Measurements from ENCODE around the gene UTY. TPM values are rescaled to one million over a fixed set of nuclear protein-coding genes. Genes with fewer than 3 reads are reported as not detected.
"Not testable (repeated sequence)": the region's sequence is repeated elsewhere in the genome, so short reads cannot be mapped to it uniquely, and the experiment has no call there.

The UTY gene
- total and polyA plus RNA-seq, 3 donors from 2014 or later: 6.7 to 58.5 (median 55.8) TPM

DNA sequence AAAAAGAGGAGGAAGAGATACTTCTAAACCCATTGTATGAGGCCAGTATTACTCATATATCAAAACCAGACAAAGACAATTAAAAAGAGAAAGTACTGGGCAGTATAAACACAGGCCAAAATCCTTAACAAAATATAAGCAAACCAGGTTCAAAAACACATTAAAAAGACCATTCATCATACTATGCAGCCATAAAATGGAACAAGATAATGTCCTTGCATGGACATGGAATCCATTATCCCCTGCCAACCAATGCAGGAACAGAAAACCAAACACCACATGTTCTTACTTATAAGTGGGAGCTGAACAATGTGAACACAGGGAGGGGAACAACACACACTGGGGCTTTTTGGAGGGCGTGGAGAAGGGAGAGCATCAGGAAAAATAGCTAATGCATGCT, 188.6 kb downstream of the UTY start:
- Histone ChIP-seq H3K9me3 (no peaks in the 10 kb centered on the region), H3K27ac (no peak overlapping the region), H3K27me3 (no peaks in the 10 kb centered on the region), H3K4me1 (no peaks in the 10 kb centered on the region), H3K36me3 (ENCODE audit: low read depth, missing control alignments) (no peaks in the 10 kb centered on the region), H3K4me3 (no peak overlapping the region)
- 91 to 100% methylated on average over 1 of the region's 1 CpG for WGBS, 2 donors
- intact Hi-C loops (cut with DNase I; ENCODE audit: low total_unique reads): no loop called here
- TF ChIP-seq POLR2A (IDR thresholded peaks at IDR 0.05): no peak
- TF ChIP-seq, protein P1, sequence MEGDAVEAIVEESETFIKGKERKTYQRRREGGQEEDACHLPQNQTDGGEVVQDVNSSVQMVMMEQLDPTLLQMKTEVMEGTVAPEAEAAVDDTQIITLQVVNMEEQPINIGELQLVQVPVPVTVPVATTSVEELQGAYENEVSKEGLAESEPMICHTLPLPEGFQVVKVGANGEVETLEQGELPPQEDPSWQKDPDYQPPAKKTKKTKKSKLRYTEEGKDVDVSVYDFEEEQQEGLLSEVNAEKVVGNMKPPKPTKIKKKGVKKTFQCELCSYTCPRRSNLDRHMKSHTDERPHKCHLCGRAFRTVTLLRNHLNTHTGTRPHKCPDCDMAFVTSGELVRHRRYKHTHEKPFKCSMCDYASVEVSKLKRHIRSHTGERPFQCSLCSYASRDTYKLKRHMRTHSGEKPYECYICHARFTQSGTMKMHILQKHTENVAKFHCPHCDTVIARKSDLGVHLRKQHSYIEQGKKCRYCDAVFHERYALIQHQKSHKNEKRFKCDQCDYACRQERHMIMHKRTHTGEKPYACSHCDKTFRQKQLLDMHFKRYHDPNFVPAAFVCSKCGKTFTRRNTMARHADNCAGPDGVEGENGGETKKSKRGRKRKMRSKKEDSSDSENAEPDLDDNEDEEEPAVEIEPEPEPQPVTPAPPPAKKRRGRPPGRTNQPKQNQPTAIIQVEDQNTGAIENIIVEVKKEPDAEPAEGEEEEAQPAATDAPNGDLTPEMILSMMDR (IDR thresholded peaks at IDR 0.05): no peak
- no peak for DNase-seq

DNA sequence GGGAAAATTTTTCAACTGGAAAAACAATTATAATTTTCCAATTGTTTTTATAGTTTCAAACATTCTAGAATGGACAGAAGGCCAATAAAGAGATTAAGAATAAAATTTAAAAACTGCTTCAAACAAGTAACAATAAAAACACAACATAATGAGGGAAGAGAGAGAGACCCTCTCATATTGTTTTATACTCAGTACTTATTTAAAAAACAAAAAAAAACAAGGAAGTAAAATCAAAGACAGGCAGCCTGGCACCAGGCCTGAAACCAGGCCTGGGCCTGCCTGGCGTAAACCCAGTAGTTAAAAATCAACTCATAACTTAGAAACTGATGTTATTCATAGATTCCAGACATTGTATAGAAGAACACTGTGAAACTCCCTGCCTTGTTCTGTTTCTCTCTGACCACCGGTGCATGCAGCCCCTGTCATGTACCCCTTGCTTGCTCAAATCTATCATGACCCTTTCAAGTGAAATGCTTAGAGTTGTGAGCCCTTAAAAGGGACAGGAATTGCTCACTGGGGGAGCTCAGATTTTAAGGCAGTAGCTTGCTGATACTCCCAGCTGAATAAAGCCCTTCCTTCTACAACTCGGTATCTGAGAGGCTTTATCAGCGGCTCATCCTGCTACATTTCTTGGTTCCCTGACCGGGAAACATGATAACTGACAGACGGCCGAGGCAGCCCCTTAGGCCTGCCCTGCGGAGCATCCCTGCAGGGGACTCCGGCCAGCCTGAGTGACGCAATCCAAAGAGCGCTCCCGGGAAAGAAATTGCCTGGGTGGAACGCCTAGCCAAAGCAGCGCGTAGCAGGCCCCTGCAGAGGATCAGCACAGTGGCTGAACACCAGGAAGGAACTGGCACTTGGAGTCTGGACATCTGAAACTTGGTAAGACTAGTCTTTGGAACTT, 197.4 kb downstream of the UTY start:
- H3K27ac ChIP-seq; H3K4me3 ChIP-seq; H3K27me3 ChIP-seq; intact Hi-C loops (cut with DNase I; ENCODE audit: low total_unique reads); DNase-seq; H3K9me3 ChIP-seq; H3K4me1 ChIP-seq; H3K36me3 ChIP-seq (ENCODE audit: low read depth, missing control alignments): not testable (repeated sequence)
- 64 to 70% methylated on average over 3 to 5 of the region's 15 CpGs for whole genome bisulfite sequencing, 2 donors

DNA sequence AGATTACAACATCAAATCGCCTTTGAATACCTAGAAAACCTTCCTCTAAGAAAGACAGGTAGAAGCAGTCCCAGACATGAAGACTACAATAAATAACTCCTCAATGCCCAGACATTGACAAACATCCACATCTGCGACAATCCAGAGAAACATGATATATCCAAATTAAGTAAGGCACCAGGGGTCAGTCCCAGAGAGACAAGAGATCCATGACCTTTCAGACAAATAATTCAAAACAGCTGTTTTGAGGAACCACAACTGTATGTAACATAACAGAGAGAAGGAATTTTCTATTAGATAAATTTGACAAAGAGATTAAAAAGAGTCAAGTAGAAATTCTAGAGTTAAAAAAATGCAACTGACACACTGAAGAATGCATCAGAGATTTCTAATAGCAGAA, 200.3 kb downstream of the UTY start:
- no peak for DNase-seq
- H3K27ac ChIP-seq: no peak overlapping the region
- no peaks in the 10 kb centered on the region for H3K4me1 ChIP-seq
- no peaks in the 10 kb centered on the region for H3K9me3 ChIP-seq
- intact Hi-C loops (cut with DNase I; ENCODE audit: low total_unique reads): no loop called here
- no peak for TF ChIP-seq POLR2A (IDR thresholded peaks at IDR 0.05)
- TF ChIP-seq, protein P1 (IDR thresholded peaks at IDR 0.05): no peak
- no peak overlapping the region for H3K4me3 ChIP-seq
- no peaks in the 10 kb centered on the region for H3K36me3 ChIP-seq (ENCODE audit: low read depth, missing control alignments)
- no peaks in the 10 kb centered on the region for H3K27me3 ChIP-seq
- 85 to 95% methylated on average over 2 of the region's 2 CpGs for WGBS, 2 donors

DNA sequence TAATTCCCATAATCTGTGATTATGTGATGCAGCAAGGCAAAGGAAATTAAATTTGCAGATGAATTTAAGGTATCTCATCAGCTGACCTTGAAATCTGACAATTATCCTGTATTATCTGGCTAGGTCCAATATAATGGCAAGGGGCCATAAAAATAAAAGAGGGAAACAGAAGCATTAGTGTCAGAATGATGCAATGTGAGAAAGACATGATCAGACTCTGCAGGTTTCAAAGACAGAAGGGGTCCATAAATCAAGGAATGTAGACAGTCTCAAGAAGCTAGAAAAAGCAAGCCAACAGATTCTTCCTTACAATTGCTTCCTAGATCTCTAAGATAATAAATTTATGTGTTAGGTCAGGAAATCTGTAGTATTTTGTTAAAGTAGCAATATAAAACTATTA, 208.1 kb downstream of the UTY start:
- Histone ChIP-seq H3K27ac (no peak overlapping the region), H3K27me3 (no peaks in the 10 kb centered on the region), H3K4me3 (no peak overlapping the region), H3K9me3 (no peaks in the 10 kb centered on the region), H3K36me3 (ENCODE audit: low read depth, missing control alignments) (no peaks in the 10 kb centered on the region), H3K4me1 (no peaks in the 10 kb centered on the region)
- intact Hi-C loops (cut with DNase I; ENCODE audit: low total_unique reads): no loop called here
- TF ChIP-seq POLR2A (IDR thresholded peaks at IDR 0.05): no peak
- TF ChIP-seq, protein P1 (IDR thresholded peaks at IDR 0.05): no peak
- no peak for DNase-seq

DNA sequence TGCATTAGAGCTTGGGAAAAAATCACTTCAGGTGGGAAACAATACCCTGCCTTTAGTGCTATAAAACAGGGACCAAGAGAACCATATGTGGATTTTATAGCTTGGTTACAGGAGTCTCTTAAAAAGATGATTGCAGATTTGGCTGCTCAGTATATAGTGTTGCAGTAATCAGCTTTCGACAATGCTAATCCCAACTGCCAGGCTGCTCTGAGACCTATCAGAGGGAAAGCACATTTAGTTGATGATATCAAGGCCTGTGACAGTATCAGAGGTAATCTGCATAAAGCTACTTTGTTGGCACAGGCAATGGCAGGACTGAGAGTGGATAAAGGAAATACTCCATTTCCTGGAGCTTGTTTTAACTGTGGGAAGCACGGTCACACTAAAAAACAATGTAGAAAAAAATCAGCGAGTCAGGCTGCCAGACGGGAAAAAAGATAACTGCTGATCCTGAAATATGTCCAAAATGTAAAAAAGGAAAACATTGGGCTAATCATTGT, 225.8 kb downstream of the UTY start:
- H3K36me3 ChIP-seq (ENCODE audit: low read depth, missing control alignments); DNase-seq; H3K27me3 ChIP-seq; intact Hi-C loops (cut with DNase I; ENCODE audit: low total_unique reads); H3K4me3 ChIP-seq; H3K9me3 ChIP-seq; H3K4me1 ChIP-seq; H3K27ac ChIP-seq: not testable (repeated sequence)
- WGBS, 2 donors: 33 to 35% methylated on average over 4 of the region's 4 CpGs

DNA sequence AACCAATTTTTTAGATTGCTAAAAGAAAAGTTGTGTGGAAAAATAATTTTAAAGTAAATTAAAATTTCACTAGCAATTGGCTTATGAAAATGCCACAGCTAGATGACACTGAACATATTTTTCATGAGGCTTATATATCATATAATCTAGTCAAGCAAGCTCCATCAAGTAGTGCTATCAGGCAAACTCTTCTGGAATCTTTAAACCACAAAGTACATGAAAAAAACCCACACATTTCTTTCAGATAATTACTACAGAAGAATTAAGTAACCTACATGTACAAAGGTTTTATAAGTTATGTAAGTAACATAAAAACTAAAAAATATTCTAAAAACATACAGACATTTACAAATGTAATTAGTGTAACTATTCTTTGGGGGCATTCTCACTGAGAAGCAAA, 229.4 kb downstream of the UTY start:
- no peaks in the 10 kb centered on the region for H3K27me3 ChIP-seq
- no peaks in the 10 kb centered on the region for H3K36me3 ChIP-seq (ENCODE audit: low read depth, missing control alignments)
- no peak overlapping the region for H3K27ac ChIP-seq
- intact Hi-C loops (cut with DNase I; ENCODE audit: low total_unique reads): no loop called here
- H3K9me3 ChIP-seq: no peaks in the 10 kb centered on the region
- DNase-seq: no peak
- TF ChIP-seq, protein P1 (IDR thresholded peaks at IDR 0.05): no peak
- no peak for TF ChIP-seq POLR2A (IDR thresholded peaks at IDR 0.05)
- H3K4me3 ChIP-seq: no peak overlapping the region
- no peaks in the 10 kb centered on the region for H3K4me1 ChIP-seq
